Measurements from ENCODE around the gene DNER.
"Not testable (repeated sequence)": the region's sequence is repeated elsewhere in the genome, so short reads cannot be mapped to it uniquely, and the experiment has no call there.

Gene DNER

DNA sequence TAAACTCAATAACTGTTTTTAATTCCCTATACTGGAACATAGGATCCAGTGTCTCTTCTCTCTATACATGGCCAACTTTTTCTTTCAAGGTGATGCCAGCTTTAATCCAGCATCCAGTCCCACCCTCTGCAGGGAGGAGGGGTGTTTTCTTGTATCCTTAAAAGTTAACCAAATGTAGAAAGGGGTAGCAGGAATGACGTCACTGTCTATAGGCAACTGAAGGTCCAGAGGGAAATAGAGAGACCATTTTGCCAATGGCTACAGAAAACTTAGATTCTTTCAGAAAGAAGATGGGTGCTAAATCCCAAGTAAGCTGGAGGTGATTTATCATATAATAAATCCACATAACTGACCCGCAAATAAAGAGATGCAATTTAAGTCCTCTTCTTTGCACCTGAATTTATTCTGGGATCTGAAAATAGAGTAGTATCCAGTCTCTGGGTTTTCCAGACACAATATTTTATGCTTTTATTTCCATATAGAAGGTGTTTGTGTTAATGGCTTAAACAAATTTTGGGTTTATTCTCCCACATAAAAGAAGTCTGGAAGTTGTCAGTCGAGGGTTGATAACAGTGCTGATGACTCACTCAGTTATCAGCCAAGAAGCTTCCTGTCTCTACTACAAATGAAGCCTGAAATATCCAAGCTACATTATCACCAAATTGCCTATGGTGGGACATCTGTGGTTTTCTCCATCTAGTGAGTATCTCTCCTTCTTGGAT, 5.7 kb upstream of the DNER start:
- H3K4me3 ChIP-seq (ENCODE audit: low read depth, low read length), result no peak overlapping the region
- peak; percentile 4 for DNase-seq (ENCODE audit: low read depth)

DNA sequence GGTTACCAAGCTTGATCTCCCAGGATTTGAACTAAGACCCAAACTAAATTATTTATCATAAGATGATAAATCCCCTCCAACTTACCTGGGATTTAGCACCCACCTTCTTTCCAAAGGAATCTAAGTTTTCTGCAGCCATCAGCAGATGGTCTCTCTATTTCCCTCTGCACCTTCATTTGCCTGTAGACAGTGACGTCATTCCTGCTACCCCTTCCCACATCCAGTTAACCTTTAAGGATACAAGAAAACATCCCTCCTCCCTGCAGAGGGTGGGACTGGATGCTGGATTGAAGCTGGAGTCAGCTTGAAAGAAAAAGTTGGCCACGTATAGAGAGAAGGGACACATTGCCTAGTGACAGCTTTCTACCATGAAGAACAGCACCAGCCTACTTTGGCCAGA, 3.7 kb upstream of the DNER start:
- no peak for DNase-seq (ENCODE audit: low read depth)
- H3K4me3 ChIP-seq (ENCODE audit: low read depth, low read length), result no peak overlapping the region

DNA sequence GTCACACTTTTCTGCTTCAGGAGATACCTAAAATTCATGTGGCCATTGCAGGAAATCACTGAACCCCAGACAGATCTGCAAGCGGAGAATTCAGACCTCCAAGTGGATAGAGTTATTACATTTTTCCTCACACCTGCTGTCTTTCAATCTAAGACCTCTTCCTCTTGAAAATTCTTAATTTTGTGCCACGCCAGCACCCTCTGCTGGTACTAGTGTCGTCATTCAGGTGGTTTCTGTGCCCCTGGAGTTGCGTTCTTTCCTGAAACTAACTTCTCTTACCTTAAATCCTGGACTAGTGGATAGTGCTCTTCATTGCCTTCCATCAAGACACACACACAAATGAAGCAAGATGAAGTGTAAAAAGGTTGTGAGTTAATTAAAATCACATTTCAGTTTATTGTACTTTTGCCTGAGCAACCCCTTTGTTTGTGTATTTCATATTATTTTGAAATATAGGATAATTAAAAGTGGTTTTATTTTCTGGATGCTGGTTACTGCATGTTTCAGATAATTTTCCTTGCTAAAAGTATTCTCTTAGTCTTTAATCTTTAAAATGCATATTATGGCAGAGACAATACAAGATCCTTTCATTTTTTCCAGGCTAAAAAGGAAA, 1.6 kb upstream of the DNER start:
- no peak overlapping the region for H3K4me3 ChIP-seq (ENCODE audit: low read depth, low read length)
- DNase-seq (ENCODE audit: low read depth), result no peak

DNA sequence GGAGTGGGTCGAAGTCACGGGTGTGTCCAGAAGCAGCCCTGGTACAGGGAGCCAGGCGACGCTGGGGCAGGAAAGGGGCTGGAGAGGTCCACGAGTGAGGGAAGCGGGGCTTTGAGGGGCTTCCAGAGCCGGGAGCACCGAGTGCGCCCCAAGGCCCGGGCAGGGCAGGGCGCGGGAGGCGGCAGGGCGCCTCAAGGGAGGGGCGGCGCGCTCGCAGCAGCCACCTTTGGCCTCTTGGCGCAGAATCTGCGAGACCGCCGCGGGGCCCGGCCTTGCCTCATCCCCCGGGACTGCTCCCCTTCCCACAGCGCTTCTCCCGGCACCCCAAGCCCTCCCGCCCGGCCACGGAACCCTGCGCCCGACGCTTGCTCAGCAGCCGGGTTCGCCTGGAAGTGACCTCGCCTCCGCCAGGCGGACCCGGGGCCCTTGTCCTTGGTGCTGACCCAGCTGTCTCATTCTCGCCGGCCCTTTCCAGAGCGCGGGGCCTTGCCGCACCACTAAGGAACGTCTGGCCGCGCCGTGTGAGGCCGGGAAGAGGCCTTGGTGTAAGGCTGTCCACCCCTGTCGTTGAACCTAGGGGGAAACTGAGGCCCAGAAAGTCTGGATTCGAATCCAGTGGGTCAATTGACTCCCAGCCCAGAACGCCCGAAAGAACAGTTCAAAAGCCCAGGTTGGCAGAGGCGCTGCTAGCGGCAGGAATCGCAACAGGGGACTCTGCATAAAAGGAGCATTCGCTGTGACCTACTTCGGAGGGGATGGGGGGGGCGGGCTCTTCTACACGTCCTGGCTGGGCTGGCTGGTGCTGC, 584 bp upstream of the DNER start:
- DNase-seq (ENCODE audit: low read depth), result peak; percentile 19
- H3K4me3 ChIP-seq (ENCODE audit: low read depth, low read length), result peak overlapping the region; percentile 53

DNA sequence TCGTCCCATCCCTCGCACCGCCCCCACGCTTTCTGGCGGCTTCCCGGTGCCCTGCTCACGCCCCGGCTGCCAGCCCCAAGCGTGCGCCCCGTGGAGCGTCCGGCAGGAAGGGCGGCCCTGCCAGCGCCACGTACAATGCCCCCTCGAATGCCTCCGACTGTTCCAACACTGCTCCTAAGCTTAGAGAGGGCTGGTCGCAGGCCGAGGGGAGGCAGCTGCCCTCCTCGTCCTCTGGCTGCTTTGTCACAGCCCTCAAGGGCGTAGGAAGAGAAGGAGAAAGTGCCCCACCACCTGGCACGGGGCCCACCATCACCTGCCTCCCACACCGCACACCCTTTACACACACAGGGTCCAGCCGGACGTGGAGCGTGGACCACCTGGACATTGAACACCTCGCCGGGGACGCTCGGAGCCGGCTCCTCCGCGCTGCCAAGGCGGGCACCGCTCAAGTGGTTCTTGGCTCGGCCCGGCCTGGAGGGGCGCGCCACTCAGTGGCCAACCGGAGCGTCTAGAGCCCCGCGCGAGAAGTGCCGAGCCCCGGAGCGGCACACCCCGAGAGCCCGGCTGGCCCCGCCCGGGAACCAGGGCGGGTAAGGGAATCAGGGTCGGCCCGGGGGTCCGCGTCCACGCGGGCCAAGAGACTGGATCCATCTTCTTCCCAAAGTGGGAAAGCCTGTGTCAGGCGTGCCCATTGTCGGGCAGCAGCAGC, 830 bp downstream of the DNER start:
- H3K4me3 ChIP-seq (ENCODE audit: low read depth, low read length), result peak overlapping the region; percentile 37
- DNase-seq (ENCODE audit: low read depth), result no peak

DNA sequence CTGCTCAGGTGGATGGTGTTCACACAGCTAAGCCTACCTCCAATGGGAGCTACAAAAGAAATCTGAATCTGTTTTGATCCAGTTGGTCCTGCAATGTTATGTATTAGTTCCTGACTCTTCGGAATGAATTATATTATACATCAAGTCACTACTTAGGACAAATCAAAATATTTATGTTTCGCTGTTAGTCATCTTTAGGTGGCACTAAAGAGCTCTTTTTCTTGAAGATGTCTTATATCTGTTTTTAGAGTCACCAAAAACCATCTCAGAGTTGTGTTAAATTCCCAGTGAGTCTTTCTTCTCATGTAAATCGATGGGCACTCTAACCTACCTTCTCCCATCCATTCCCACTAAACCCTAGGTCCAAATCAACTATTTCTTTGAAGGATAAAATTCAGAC, 2.2 kb downstream of the DNER start:
- DNase-seq (ENCODE audit: low read depth), result no peak
- H3K4me3 ChIP-seq (ENCODE audit: low read depth, low read length), result no peak overlapping the region

DNA sequence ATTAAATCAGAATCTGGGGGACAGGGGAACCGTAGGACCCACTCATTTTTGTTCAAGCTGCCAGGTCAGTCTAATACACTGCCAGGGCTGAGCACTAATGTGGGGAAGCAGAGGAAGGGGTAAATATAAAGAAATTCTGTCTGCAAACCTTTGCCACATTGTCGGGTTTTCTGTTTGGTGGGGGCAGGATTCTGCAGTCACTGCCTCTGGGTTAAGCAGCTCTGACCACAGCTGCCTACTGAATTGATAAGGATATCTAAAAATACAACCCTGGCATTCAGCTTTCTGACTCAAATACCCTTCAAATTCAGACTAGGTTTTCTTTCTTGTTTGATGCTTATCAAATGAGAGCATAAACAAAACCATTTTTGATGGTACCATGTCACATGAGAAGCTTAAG, 6.0 kb downstream of the DNER start:
- no peak overlapping the region for H3K4me3 ChIP-seq (ENCODE audit: low read depth, low read length)
- no peak for DNase-seq (ENCODE audit: low read depth)

DNA sequence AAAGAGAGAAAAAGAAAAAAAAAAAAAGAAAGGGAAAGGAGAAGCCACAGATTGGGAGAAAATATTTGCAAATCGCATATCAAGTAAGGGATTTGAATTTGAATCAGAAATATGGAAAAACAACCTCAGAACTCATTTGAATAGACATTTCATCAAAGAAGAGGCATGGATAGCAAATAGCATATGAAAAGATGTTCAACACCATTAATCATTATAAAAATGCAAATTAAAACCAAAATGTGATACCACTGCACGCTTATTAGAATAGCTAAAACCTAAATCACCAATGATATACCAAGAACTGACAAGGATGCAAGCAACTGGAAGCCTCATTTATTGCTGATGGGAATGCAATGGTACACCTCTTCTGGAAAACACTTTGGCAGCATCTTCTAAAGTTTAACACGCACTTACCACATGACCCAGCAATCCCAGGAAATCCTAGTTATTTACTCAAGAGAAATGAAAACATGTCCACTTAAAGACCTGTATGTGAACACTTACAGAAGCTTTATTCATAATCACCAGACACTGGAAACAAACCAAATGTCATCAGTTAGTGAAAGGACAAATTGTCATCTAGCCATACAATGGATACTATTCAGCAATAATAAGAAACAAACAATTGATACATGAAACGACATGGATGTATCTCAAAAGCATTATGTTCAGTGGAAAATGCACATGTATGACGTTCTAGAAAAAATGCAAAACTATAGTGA, 10.3 kb downstream of the DNER start:
- no peak for DNase-seq (ENCODE audit: low read depth)
- no peak overlapping the region for H3K4me3 ChIP-seq (ENCODE audit: low read depth, low read length)

DNA sequence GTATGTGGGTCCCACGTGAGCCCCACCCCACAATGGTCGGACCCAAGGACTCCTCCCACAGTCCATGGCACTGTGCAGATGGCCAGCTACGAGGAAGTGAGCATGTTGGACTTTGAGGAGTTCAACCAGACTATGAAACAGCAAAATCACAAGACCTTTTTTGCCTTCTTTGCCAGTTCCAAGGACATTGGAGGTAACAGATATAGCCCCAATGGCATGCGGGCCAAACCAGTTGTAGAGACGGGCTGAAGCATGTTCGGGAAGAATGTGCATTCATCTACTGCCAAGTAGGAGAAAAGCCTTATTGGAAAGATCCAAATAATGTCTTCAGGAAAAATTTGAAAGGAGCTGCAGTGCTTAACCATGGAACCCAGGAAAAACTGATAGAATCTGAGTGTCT, 12.6 kb downstream of the DNER start:
- no peak overlapping the region for H3K4me3 ChIP-seq (ENCODE audit: low read depth, low read length)
- no peak for DNase-seq (ENCODE audit: low read depth)

DNA sequence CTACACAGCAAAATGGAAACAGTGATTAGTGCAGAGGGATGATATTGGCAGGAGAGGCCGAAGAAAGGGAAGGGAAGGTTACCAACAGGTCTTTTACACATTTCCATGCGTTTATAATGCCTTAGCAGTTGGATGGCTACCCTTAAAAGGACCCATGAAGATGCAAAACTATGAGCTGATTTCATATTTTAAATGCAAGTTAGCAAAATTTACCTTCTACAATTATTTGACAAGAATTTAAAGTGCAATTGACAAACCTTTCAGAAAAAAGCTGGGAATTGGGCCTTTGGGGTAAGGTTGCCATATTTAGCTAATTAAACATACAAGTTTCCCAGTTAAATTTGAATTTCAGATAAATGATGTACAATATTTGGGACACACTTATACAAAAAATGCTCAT, 13.3 kb downstream of the DNER start:
- H3K4me3 ChIP-seq (ENCODE audit: low read depth, low read length), result no peak overlapping the region
- DNase-seq (ENCODE audit: low read depth), result no peak

DNA sequence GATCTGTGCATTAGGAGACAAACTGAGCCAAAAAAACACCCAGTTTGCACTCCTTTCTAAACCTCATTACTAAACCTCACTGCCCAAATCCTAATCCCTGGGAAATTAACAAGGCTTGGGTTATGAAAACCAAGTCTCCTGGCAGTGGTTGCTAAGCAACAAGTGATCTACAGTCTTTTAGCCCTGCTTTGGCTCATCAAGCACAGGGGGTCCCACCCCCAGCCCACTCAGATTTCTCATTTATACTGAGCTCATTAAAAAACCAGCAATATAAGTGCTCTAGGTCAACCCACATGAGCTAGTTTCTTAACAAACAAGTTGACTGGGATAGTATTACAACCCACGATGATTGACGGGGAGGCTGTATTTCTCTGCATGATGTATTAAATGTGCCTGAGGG, 18.4 kb downstream of the DNER start:
- no peak overlapping the region for H3K4me3 ChIP-seq (ENCODE audit: low read depth, low read length)
- DNase-seq (ENCODE audit: low read depth), result no peak

DNA sequence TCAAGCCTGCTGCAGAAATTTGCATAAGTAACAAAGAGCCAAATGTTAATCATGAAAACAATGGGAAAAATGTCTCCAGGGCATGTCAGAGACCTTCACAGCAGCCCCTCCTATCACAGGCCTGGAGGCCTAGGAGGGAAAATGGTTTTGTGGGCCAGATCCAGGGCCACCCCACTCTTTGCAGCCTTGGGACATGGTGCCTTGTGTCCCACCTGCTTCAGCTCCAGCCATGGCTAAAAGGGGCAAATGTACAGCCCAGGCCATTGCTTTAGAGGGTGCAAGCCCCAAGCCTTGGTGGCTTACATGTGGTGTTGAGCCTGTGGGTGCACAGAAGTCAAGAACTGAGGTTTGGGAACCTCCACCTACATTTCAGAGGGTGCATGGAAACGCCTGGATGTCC, 20.5 kb downstream of the DNER start:
- not testable (repeated sequence) for DNase-seq (ENCODE audit: low read depth); H3K4me3 ChIP-seq (ENCODE audit: low read depth, low read length)

DNA sequence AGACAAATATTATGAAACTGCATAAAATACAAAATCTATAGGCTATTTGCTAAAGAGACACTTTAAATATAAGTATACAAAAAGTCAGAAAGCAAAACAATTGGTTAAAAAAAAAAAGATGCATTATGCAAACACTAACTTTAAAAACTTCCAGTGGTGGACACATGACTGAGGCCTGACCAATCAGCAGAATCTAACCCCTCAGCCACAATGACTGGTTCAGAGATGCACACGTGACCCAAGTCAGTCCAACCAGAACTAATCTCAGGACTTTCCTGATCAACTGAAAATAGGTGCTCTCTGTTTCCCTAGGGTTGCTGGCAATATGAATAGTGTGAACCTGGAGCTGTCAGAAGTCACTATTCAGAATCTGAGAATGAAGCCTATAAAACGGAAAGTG, 22.7 kb downstream of the DNER start:
- H3K4me3 ChIP-seq (ENCODE audit: low read depth, low read length), result no peak overlapping the region
- no peak for DNase-seq (ENCODE audit: low read depth)

DNA sequence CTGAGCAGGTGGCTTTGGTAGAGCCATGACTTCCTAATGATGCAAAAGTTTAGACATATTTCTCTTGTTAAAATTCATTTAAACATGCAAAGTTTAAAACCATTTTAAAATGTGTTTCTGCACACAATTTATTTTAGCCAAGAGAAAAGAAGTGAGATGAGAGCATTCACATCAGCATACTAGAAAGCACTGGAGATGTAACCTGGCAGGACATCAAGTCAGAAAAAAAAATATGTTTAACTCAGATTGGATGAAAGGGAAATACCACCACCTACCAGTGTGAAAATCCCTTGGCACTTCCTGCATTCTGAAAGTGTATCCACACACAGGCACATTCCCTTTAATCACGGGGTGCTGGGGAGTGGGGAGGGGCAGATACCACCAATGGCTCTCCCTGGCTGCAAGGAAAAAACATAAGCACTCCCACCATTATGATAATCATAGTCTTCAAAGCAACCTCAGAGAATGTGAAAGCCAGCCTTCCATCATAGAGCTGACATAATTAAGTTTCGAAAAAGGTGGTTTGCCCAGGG, 25.0 kb downstream of the DNER start:
- no peak overlapping the region for H3K4me3 ChIP-seq (ENCODE audit: low read depth, low read length)
- no peak for DNase-seq (ENCODE audit: low read depth)

DNA sequence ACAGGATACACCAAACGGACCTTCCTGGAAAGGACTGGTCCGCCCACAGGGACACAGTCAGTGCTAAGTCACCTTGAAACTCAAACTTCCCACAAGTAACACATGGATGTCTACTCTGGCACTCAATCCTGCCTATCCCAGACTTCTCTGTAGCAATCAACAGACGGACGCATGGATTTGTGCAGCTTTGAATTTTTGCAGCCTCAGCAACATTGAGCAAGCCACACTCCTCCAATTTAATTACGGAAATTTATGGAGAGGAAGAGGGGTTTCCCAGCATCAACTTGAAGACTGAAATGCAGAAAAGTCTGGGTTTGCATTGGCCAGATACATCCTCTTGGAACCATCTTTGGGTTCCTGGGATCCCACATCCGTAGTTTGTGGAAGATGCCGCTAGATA, 26.2 kb downstream of the DNER start:
- no peak overlapping the region for H3K4me3 ChIP-seq (ENCODE audit: low read depth, low read length)
- no peak for DNase-seq (ENCODE audit: low read depth)

DNA sequence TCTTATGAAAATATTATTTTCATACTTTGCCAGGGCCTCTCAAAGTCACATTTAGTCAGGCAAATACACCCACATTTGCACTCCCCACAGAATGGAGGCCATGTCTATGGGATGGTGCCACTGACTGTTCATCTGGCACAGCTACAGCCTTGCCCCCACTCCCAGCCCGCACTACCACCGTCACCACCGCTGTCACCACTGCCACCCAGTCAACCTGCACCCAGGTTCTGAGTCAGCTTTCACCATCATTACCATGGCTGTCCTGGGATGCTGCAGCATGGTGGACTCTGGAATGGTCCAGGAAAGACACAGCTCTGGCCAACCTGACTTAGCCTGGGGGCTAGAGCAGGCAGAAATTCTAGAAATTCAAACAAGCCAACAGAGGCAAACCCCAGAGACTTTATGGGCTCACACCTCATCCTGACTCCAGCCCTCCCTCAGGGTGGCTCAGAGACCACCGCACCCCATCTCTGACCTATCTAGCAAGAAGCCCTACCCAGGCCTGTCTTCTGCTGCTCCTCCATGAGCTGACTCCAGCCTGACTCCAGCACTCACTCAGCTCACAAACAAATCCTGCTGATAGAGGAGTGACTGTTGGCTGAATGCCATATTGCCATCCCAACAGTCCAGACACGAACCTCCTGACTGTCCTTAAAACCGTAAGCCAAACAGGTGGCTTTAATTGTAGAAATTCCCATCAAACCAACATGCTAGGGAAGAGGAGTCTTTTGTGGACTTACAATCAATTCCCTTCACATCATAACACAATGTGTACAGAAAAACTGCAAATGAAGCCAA, 28.0 kb downstream of the DNER start:
- H3K4me3 ChIP-seq (ENCODE audit: low read depth, low read length), result no peak overlapping the region
- DNase-seq (ENCODE audit: low read depth), result no peak

DNA sequence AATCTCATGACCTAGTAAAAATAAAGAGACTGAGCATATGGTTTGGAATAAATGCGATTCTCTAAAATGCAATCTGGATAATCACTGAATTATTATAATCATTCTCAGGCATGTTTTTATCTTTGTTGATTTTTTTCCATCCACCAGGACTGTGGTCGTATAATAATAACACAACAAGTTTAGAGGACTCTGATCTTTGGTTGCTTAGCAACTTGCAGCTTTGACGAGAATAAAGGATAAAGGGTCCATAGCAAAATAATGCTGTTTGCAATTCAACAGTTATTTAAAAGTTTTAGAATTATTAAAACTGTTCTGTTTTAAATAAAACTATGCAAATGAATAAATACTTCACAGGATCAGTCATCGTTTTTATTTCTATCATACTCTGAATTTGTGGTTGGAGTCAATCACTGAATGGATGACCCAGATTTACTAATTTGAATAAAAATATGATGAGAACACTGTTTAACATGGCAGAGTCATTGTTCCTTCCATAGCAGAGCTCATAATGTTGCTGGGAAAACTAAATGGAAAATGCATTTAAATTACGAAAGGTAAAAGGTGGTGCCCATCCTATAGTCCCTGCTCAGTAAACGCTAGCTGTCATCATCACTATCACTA, 29.3 kb downstream of the DNER start:
- no peak overlapping the region for H3K4me3 ChIP-seq (ENCODE audit: low read depth, low read length)
- DNase-seq (ENCODE audit: low read depth), result no peak
